HG02943 (cell line): Measurements from ENCODE around the gene MAML2.

ENCODE experiments used
- ATAC-seq: cut with Tn5 transposase; IDR thresholded peaks from one replicate; pipeline ENCODE4 v1.9.1; 2021; ENCODE audit warnings: mild to moderate bottlenecking, low read depth, moderate library complexity; ENCODE audit not compliant: unreplicated experiment

The MAML2 gene

GRCh38 chr11:96318850-96319249 lies 24.1 kb downstream of the MAML2 start:
- ATAC-seq: no peak

- no peak for ATAC-seq
These were observed 24.6 kb downstream of the MAML2 start for GRCh38 chr11:96318399-96318798.

GRCh38 chr11:96317985-96318384 lies 25.0 kb downstream of the MAML2 start:
- ATAC-seq: no peak

GRCh38 chr11:96317571-96317970 lies 25.4 kb downstream of the MAML2 start:
- no peak for ATAC-seq

- ATAC-seq: no peak
These were observed 26.1 kb downstream of the MAML2 start for GRCh38 chr11:96316869-96317268.

GRCh38 chr11:96315476-96315875 lies 27.5 kb downstream of the MAML2 start:
- ATAC-seq: no peak

- ATAC-seq: no peak
These were observed 28.5 kb downstream of the MAML2 start for GRCh38 chr11:96314326-96315020.

- no peak for ATAC-seq
These were observed 29.8 kb downstream of the MAML2 start for GRCh38 chr11:96313163-96313562.

- ATAC-seq: no peak
These were observed 31.9 kb downstream of the MAML2 start for GRCh38 chr11:96311120-96311568.

- ATAC-seq: no peak
These were observed 32.8 kb downstream of the MAML2 start for GRCh38 chr11:96310236-96310635.

GRCh38 chr11:96309643-96310017 lies 33.4 kb downstream of the MAML2 start:
- ATAC-seq: no peak

GRCh38 chr11:96309016-96309642 lies 33.9 kb downstream of the MAML2 start:
- no peak for ATAC-seq

GRCh38 chr11:96307776-96308140 lies 35.2 kb downstream of the MAML2 start:
- ATAC-seq: no peak

- ATAC-seq: no peak
These were observed 35.8 kb downstream of the MAML2 start for GRCh38 chr11:96306933-96307775.

GRCh38 chr11:96306600-96306932 lies 36.4 kb downstream of the MAML2 start:
- ATAC-seq: no peak

GRCh38 chr11:96306071-96306470 lies 36.9 kb downstream of the MAML2 start:
- no peak for ATAC-seq

GRCh38 chr11:96303980-96304379 lies 39.0 kb downstream of the MAML2 start:
- ATAC-seq: no peak

GRCh38 chr11:96303064-96303463 lies 39.9 kb downstream of the MAML2 start:
- ATAC-seq: no peak

GRCh38 chr11:96301818-96302217 lies 41.2 kb downstream of the MAML2 start:
- ATAC-seq: no peak

GRCh38 chr11:96299155-96299888 lies 43.7 kb downstream of the MAML2 start:
- no peak for ATAC-seq

- ATAC-seq: no peak
These were observed 47.6 kb downstream of the MAML2 start for GRCh38 chr11:96295369-96295768.
